Stimulated activated CD4-positive, alpha-beta T cell treated with anti-CD3 and anti-CD28 coated beads, TNF-alpha, amount 100 ng/mL, for 24 hours (primary cell): ENCODE data around the gene GGCT.

Source experiments
- DNase-seq, 3 experiments: peaks; one replicate each; pipeline ENCODE4 v3.0.0-alpha.2; 2020; ENCODE audit warnings: low read depth in 3 of 3

The GGCT gene

DNA sequence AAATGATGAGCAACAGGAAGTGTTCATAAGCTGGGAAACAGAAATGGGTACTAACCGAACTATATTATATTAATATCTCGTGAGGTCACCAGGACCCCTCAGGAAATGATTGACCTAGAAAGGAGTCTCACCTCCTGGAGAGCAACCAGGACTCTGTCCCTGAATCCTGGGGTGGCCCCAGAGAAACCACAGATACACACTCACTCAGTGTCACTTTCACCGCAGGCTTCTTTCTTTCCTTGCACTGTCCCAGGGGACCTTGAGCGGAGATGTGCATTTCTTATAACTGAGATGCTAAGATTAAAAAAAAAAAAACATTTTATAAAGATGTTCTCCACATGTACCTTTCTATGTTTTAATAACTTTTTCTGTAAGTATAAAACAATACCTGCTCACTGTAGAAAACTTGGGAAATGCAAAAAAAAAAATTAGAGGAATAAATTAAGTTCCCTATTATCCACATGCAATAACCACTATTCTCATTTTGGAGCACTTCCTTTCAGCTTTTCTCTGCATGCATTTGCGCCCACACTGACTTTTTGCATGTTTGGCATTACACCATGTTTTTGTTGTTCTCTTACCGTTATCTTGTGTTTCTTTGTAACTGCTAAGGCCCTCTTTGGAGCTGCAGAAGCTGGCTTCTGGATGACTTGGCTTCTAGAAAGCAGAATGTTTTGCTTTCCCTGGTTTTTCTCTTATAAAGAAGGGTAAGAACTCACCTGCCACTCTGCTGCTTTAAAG is 41.1 kb downstream of the GGCT start:
- DNase-seq, result no peak

DNA sequence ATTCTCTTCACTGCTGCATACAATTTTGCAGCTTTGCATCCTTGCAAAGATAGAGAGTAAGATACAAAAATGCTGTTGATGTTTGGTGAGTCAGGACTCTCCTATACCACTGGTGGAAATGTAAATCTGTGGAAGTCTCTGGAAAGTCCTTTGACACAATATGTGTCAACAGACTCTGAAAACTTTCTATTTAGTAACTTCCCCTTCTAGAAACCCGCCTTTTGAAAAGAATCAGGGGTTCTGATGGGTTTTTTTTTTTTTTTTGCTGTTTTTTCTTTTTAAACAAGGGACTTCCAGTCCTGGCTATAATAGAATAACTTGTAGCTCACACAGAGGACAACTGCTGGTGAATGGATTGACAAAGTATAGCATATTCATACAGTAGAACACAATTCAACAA is 42.5 kb downstream of the GGCT start:
- no peak for DNase-seq

DNA sequence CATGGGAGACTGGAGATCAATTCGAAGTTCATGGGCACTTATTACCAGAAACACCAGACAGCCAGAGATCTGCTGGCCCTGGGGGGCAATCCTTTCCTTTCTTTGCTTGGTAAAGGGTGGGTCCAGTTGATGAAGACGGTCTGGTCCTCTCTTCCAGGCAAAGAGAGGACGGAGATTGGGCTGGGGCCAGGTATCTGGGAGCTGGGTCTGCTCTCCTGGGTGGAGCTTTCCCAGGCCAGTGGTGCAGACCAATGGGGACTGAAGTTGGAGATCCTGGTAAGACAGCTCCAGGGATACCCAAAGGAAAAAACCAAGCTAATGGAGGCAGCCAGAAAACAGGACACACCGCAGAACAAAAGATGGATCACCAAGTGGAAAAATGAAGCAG is 44.4 kb downstream of the GGCT start:
- DNase-seq, result no peak

DNA sequence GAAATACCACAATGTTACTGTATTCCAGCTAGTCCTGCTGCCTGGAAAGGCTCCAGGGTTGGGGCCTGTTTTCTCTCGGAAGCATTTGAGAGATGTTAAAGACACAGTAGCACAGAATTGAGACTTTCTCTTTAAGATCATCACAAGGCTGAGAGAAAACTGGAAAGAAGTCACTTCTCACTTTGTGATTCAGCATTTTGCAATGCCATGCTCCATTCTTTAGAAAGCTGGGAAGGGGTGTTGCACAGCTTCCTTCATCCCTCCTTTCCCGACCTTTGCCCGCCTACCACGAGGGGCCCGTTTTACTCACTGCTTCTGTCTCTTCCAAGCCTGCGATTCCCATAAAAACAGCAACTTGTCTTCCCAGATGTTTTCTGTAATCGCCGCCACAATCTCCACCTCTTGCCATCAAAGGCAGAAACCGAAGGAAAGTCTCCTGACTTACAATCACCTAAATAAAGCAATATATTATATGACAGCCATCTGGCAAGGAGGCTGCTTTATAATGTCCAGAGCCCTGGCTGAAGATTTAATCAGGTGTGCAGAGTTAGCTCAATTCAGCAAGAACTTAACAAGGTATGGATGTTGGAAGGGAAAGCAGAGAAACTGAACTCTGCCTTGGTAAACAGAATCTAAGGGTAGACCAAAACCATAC is 44.9 kb downstream of the GGCT start:
- DNase-seq, result no peak

DNA sequence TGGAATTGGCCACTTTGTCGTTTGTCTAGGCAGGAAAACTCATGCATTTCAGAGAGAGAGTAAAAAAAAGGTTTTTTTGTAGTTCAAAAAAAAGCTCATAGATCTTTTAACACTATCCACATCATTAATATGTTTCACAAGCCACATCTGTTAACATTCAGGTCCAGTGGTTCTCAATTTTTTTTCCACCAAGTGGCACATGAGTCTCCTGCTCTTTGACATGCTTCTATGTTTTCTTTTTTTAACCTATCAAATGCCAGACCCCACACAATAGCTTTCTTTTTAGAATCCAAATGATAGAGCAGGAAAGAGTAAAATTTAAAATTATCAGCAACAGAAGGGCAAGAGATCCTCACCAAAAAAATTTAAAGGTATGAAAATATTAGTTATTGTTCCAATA is 46.3 kb downstream of the GGCT start:
- DNase-seq, result no peak

DNA sequence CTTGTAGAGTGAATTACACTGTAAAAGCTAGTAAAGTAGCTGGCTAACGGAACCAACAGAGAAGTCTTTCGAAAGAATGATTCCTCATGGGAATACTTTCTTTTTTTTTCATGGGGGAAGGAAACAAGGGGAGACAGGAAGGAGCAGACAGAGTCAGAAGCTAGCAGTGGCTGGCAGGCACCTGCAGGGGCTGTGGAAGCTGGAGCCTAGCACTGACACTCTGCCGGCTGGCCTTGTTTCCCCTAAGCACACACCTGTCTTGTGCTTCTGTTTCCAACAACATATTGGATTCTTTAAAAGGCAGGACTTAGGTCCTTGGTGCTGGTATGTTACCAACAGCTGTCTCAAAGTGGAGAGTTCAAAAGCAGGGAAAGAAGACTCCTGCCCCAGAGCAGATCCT is 50.7 kb downstream of the GGCT start:
- no peak for DNase-seq

DNA sequence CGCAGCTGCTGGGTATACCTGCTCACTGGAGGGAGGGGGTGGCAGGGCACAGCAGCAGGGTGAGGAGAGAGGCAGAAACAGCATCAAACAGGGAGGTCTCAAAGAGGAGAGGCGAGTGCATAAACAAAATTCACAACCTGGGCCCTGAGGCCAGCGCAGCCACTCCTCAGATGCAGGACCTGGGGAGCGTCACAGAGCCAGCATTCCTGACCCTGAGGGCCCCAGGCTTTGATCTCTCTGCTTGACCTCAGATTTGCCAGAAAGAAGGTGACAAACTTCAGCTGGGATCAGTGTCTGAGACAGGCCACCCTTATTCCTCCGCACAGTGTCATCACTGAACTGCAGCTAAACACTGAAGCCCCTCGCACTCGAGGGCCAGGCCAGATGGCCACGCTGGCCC is 51.6 kb downstream of the GGCT start:
- no peak for DNase-seq

DNA sequence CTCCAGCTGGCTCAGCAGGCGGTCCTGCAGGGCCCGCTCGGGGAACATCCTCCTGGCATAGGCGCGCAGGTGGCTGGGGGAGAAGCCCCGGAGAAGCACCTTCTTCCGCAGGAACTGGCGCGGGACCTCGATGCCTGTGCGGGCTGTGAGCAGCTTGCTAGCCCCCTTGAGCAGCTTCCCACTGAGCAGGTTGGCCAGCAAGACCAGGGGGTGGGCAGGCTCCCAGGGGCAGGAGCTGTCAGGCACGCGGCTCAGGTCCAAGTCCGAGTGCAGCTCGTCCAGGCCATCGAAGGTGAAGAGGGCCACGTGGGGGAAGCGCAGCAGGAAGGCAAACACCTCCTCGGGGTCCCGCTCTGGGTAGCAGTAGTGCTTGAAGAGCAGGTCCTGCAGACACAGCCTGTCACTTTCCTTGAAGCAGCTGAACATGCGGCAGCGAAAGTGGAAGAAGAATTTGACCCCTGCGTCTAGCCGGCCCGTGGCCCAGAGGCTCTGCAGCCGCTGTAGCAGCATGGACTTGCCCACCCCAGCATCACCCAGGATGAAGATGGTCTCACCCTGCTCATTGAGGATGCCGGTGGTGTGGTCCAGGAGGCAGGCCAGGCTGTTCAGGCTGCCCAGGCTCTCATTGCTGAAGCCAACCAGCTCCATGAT is 52.2 kb downstream of the GGCT start:
- no peak for DNase-seq

DNA sequence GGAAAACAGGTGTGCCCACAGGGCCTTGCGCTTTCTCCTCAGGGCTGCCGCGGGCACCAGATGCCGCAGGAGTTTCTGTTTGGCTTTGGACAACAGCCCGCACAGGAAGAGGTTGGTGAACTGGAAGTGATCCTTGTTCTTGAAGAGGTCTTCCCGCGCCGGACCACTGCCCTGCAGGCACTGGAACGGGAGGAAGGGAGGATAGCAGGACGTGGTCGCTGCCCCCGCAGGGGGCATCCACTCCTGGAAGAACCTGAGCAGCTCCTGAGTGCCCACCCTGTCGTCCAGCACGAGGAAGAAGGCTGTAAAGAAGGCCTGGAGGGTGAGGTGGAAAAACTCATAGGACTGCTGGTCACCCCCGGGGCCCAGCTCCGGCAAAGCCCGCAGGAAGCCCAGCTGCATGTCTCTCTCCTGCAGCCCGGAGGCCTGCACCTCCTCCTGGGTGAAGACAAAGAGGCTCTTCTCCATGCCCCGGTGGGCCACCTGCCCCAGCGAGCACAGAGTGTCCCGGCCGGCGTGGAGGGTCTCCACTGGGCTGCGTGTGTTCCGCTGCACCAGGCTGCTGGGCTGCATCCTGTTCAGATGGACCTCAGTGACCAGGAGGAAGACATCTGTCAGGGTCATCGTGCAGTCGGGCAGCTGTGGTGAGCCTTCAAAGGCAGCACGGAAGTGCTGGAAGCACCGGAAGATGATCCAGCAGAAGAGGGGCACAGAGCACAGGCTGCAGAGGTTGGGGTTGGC is 52.9 kb downstream of the GGCT start:
- DNase-seq, result no peak

DNA sequence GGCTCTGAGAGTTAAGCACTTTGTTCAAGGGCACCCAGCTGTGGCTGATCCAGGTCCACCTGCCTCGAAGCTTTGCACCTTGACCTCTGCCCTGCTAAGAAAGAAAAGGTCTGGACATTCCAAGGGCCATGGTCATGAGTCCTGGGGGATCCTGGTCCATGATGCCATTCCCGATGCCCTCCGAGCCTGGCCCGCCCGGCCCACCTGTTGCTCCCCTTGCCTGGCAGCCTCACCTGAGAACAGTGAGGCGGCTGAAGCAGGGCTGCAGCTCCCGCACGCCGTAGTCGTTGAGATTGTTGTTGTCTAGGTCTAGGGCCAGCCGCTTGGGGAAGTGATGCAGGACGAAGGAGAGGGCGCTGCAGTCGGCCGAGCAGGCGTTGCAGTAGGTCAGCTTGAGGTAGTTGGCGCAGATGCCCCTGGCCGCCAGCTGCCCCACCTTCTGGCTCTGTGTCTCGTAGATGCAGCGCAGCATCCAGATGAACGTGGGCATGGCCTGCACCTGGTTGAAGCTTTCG is 53.6 kb downstream of the GGCT start:
- no peak for DNase-seq

DNA sequence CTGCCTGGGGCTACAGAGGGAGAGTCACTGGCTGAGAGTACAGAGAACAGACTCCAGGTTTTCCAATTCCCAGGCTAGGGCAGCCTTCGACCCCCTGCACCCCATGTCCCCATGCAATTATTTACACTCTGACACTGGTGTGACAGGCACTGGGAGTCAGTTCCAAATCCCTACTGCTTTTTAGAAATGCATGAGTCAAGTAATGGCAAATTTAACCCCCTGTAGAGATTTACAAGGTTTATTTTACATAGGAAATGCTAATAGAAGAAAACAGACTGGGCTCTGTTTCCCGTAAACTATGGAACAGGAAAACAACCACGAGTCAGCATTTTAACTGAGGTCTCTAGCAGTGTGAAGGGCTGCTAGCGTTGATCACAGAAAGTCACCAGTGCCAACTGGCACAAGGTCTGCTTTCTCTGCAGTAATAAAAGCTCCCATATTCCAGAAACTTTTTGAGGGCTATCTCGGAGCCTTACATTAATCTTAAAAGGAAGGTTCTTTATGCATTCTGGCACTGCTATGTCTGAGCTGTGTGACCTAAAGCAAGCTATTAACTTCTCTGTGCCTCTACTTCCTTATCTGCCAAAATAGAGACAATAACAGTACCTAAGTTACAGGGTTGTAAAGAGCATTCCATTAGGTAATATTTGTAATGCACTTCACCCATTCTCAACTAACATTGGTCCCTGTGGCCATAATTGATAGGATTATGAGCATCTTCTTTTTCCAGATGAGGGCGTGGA is 54.2 kb downstream of the GGCT start:
- no peak for DNase-seq

DNA sequence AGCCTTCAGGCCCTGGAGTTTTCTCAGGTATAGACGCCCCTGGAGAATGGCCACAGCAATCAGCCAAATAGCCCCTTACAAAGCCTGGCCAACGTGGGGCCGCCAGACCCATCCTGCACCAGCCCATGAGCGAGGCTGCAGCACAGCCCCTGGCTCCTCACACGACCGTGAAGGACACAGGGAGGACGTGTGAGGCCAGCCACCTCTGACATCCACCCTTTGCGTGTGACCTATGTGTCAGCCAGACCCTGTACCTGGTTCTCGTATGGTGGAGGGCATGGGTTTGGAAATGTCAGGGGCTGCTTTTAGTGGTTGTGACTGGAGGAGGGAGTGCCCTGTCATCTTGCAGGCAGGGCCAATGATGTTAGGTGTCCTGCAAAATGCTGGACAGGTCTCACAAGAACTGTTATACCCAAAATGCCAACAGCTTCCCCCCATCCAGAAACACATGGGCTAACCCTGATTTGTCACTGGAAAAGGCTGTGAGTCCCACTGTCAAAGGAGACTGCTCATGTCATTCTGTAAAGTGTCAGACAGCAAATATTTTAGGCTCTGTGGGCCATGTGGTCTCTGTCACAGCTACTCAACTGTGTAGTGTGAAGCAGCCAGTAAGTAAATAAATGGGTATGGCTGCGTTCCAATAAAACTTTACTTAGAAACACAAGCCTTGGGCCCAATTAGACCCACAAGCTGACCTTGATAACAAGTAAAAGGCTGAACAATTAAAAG is 56.0 kb downstream of the GGCT start:
- DNase-seq, result no peak

DNA sequence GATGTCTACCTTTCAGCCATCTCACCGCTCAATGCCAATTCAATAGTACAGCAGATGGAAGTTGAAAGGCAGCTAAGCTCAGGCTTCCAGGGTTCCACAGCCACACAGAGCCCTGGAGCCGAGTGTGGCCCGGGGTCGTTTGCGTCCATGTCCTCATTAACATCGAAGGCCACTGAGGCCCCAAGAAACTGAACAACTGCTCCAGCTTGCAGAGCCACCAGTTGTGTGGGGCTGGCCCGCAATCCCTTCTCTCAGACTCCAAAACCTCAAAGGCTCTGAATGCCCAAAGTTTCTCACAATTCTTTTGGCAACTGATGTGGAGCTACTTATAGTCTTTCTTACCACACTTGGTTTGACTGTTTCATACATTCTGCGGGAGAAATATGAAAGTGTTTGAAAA is 57.2 kb downstream of the GGCT start:
- no peak for DNase-seq
